Measurements from ENCODE around the gene FAM181A.

The FAM181A gene

DNA sequence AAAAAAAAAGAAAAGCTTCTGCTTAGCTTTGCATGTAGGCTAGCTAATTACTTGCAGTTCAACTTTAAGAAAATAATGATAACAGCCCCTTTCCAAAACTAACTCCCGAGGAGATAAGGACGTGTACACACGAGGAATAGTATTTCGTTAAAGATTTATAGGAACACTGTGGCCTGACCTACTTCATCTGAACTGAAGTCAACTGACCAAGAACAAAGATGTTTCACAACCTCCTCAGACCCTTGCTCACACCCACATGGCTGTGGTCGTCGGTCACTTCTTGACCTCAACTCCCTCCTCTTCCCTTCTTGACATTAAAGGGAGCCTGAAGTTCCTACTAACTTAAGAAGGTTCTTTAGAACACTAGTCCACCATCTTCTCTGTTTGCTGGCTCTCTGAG is 25.3 kb upstream of the FAM181A start:
- POLR2A ChIA-PET: no interaction called here
- CTCF ChIA-PET: no interaction called here
- no peak for TF ChIP-seq L3MBTL2 (conservative IDR thresholded peaks at IDR 0.05)
- TF ChIP-seq ZNF384 (IDR thresholded peaks at IDR 0.05): no peak
- TF ChIP-seq LEF1 (IDR thresholded peaks at IDR 0.05; ENCODE audit: borderline replicate concordance): no peak
- no peak for TF ChIP-seq SP1 (IDR thresholded peaks at IDR 0.05)
- no peak for TF ChIP-seq ELF4 (IDR thresholded peaks at IDR 0.05)
- DNase-seq (ENCODE audit: extremely low spot score): no peak

DNA sequence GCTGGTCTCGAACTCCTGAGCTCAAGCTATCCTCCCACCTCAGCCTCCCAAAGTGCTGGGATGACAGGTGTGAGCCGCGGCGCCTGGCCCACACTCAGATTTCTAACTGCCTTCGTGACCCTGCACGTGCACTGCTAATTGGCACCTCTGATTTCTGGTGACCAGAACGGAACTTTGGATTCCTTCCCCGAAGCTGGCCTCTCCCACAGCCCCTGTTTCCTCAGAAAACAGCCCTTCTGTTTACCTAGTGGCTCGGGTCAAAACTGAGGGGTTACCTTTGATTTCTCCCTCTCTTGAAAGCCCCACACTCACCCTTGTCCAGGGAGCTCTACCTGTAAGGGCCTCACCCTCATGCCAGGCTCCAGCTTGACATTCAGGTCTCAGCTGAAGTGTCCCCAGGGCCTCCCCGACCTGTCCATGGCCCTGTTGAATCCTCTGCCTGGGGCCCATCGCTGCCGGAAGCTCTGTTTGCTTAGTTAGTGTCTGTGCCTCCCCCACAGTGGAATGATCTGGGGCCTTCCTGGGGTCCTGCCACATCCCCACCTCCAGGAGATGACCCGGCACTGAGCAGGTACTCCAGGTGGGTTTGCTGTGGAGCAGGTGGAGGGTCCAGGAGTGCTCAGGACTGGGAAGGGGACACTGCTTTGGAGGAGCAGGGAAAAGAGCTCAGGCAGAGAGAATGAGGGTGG is 24.4 kb upstream of the FAM181A start:
- POLR2A ChIA-PET: no interaction called here
- CTCF ChIA-PET: interaction anchor here (0.6 to 1.6 kb wide), 8 partner anchors 8 to 257 kb away, joined by 3 to 14 read pairs (median 3); no protein-coding TSS in a partner anchor
- no peak for TF ChIP-seq LEF1 (IDR thresholded peaks at IDR 0.05; ENCODE audit: borderline replicate concordance)
- TF ChIP-seq L3MBTL2 (conservative IDR thresholded peaks at IDR 0.05): no peak
- no peak for TF ChIP-seq BHLHE40 (IDR thresholded peaks at IDR 0.05; ENCODE audit: borderline replicate concordance)
- no peak for DNase-seq (ENCODE audit: extremely low spot score)

DNA sequence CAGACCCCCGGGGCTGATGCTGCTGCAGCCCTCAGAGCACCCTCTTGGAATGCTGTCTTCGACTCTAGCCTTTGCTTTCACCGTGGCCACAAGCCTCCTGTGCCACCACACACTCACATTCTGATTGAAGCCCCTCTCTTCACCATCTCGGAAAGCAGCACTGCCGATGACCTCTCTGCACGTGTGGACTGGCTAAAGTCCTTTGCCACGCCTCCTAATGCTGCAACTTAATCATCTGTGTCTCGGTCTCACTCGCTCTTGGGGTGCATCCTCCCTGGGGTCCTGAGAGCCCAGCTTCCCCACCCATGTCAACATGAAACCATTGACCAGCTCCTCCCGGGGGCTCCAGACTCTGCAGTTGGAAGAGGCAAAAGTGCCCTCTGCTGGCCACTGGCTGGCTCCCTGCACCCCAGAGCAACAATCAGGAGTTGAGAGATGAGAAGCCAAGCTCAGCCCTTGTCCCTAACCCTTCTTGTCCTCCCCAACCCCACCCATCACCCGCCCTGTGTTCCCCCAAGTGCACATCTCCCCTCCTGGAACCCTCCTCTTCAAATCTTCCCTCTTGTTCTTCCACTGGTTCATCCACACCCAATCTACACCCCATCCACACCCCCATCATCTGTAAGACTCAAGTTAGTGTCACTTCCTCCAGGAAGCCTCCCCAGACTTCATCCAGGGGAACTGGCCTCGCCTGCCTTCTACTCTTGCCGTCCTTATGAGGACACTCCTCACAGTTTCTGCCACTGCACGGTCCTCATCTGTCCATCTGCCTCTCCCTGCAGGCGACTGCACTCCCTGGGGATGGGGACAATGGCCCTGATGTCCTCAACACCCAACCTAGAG is 23.6 kb upstream of the FAM181A start:
- DNase-seq (ENCODE audit: extremely low spot score): peak; percentile 44
- TF ChIP-seq SUZ12 (IDR thresholded peaks at IDR 0.05): no peak
- no peak for TF ChIP-seq TARDBP (IDR thresholded peaks at IDR 0.05)
- TF ChIP-seq FOXM1 (IDR thresholded peaks at IDR 0.05; ENCODE audit: borderline replicate concordance): no peak
- no peak for TF ChIP-seq BHLHE40 (IDR thresholded peaks at IDR 0.05; ENCODE audit: borderline replicate concordance)
- TF ChIP-seq SP1 (IDR thresholded peaks at IDR 0.05): no peak
- no peak for TF ChIP-seq ZNF384 (IDR thresholded peaks at IDR 0.05)
- ChIA-PET CTCF (interaction anchor here (0.6 to 1.6 kb wide), 9 partner anchors 8 to 258 kb away, joined by 3 to 14 read pairs (median 3); no protein-coding TSS in a partner anchor), POLR2A (no interaction called here)

DNA sequence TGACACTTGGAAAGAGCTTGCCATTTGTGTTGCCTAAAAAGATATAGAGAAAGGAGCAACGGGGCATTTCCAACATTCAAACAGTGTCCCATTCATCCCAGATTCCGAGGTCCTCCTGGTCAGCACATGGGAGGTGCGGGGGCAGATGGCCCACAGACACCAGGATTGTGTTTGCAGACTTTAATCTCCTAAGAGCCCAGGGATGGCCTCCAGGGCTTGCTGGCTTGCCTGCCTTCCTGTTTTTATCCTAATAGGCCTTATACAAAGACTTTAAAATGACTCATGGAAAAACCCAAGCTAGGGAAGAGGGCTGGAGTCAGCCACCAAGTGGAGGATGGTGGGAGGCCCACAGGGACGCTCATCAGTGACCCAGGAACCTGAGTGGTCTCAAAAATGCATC is 21.5 kb upstream of the FAM181A start:
- no peak for DNase-seq (ENCODE audit: extremely low spot score)
- POLR2A ChIA-PET: no interaction called here

DNA sequence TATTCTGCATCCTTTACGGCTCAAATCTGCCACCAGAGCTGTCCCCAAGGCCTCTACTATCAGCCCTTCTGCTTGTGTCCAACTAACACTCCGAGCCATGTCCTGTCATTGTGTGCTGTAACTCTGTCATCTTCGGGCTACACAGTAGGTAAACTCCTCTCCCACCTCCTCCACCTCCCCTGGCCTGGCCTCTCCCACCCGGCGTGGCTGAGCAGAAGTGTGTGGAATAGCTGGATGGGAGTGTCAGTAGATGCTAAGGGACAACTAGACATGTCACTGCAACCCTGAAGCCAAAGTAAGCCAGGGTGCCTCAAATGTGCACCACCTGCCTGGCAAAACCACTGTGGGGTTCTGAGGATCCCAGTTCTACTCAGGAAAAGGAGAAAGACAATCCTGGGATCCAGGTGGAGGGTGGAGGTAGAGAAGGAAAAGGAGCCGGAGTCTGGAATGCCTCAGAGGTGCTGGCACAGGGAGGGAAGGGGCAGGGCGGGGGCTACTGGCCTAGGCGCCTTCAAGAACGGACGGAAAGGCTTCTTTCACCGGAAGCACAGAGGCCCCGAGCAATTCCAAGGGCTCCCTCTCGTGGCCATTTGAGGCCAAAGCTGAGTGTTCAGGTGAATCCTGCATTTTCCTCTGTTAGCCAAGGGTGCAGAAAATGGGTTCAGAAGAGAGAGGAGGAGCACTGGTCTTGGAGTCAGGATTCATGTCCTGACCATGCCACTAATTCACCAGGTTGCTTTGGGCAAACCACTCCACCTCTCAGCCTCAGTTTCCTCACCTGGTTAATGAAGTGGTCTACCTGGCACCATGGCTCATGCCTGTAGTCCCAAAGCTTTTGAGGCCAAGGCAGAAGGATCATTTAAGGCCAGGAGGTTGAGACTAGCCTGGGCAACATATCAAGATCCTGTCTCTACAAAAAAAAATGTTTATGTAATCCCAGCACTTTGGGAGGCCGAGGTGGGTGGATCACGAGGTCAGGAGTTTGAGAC is 20.5 kb upstream of the FAM181A start:
- ChIA-PET CTCF (interaction anchor here (1.0 kb wide), 1 partner anchor 253 kb away, joined by 3 read pairs; no protein-coding TSS in a partner anchor), POLR2A (no interaction called here)
- DNase-seq (ENCODE audit: extremely low spot score): peak; percentile 81
- no peak for TF ChIP-seq ELF4 (IDR thresholded peaks at IDR 0.05)
- no peak for TF ChIP-seq BHLHE40 (IDR thresholded peaks at IDR 0.05; ENCODE audit: borderline replicate concordance)
- peak; percentile 51 for TF ChIP-seq L3MBTL2 (conservative IDR thresholded peaks at IDR 0.05)
- no peak for TF ChIP-seq FOXK2 (IDR thresholded peaks at IDR 0.05)
- TF ChIP-seq, protein P1, sequence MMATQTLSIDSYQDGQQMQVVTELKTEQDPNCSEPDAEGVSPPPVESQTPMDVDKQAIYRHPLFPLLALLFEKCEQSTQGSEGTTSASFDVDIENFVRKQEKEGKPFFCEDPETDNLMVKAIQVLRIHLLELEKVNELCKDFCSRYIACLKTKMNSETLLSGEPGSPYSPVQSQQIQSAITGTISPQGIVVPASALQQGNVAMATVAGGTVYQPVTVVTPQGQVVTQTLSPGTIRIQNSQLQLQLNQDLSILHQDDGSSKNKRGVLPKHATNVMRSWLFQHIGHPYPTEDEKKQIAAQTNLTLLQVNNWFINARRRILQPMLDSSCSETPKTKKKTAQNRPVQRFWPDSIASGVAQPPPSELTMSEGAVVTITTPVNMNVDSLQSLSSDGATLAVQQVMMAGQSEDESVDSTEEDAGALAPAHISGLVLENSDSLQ (IDR thresholded peaks at IDR 0.05): no peak
- no peak for TF ChIP-seq NFRKB (IDR thresholded peaks at IDR 0.05)
- no peak for TF ChIP-seq HDGF (IDR thresholded peaks at IDR 0.05; ENCODE audit: borderline replicate concordance)
- TF ChIP-seq TARDBP (IDR thresholded peaks at IDR 0.05): no peak

More for the DNA sequence above, 21.5 kb upstream of the FAM181A start:
- CTCF ChIA-PET: no interaction called here
- TF ChIP-seq NFRKB (IDR thresholded peaks at IDR 0.05): no peak
- no peak for TF ChIP-seq SP1 (IDR thresholded peaks at IDR 0.05)
- TF ChIP-seq FOXA1 (IDR thresholded peaks at IDR 0.05): no peak
- no peak for TF ChIP-seq SUZ12 (IDR thresholded peaks at IDR 0.05)
- TF ChIP-seq LEF1 (IDR thresholded peaks at IDR 0.05; ENCODE audit: borderline replicate concordance): no peak

DNA sequence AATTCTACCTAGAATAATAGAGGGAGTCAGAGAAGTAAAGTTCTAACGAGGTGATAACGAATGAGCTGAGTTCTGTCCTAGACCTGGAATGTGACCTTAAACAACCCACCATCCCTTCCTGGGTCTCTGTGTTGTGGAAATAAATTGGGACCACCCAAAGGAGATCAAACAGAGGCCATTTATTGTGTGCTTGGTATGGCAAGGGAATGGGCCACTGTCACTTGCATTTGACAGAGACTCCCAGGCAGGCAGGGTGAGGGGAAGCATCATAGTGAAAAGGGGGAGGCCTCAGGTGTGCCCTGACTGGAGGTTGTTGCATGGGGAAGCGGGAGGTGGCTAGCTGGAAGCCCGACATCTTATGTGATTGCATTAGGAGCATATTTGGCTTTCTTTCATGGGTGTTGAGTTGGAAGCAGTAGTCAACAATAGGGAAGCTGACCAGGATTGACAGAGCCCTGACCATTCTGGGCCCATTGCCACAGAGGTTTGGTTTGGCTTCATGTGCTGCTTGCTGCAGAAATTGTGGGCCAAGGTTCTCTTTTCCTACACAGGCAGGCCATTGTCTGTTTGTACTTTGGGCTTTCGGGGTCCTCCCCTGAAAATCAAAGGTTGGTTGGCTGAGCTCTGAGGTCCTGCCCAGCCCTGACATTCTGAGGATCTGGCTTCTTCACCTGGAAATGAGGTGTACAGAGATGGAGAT is 17.6 kb upstream of the FAM181A start:
- ChIA-PET CTCF (interaction anchor here (1.3 kb wide), 1 partner anchor 271 kb away, joined by 3 read pairs; no protein-coding TSS in a partner anchor), POLR2A (no interaction called here)
- DNase-seq (ENCODE audit: extremely low spot score): no peak
- TF ChIP-seq FOXK2 (IDR thresholded peaks at IDR 0.05): no peak
- TF ChIP-seq, protein P1 (IDR thresholded peaks at IDR 0.05): no peak
- TF ChIP-seq CTBP1 (IDR thresholded peaks at IDR 0.05; ENCODE audit: borderline replicate concordance): no peak
- no peak for TF ChIP-seq L3MBTL2 (conservative IDR thresholded peaks at IDR 0.05)
- no peak for TF ChIP-seq FOXM1 (IDR thresholded peaks at IDR 0.05; ENCODE audit: borderline replicate concordance)
- no peak for TF ChIP-seq FOXA1 (IDR thresholded peaks at IDR 0.05)
- TF ChIP-seq HDGF (IDR thresholded peaks at IDR 0.05; ENCODE audit: borderline replicate concordance): no peak
- TF ChIP-seq ELF4 (IDR thresholded peaks at IDR 0.05): no peak
- TF ChIP-seq TARDBP (IDR thresholded peaks at IDR 0.05): no peak
- no peak for TF ChIP-seq BHLHE40 (IDR thresholded peaks at IDR 0.05; ENCODE audit: borderline replicate concordance)
- TF ChIP-seq ARNT (IDR thresholded peaks at IDR 0.05): no peak
- no peak for TF ChIP-seq LEF1 (IDR thresholded peaks at IDR 0.05; ENCODE audit: borderline replicate concordance)
- TF ChIP-seq SUZ12 (IDR thresholded peaks at IDR 0.05): no peak
- no peak for TF ChIP-seq SP1 (IDR thresholded peaks at IDR 0.05)
- no peak for TF ChIP-seq NFRKB (IDR thresholded peaks at IDR 0.05)
- no peak for TF ChIP-seq ZNF384 (IDR thresholded peaks at IDR 0.05)
